Dermis blood vessel endothelial cell (primary cell): ENCODE results near the gene ACVR1B. TPM values are rescaled to one million over a fixed set of nuclear protein-coding genes. Genes with fewer than 3 reads are reported as not detected.
A peak's percentile ranks its signal among the peaks of the same experiment; 100 is the strongest.

Source experiments
- DNase-seq: peaks from one replicate; pipeline ENCODE4 v3.0.0; 2010
- total RNA-seq: library from RNA; depleted of rRNA; stranded (reverse); fragments of >200 nt; gene quantifications from 2 replicates; pipeline ENCODE4 v1.2.3, GENCODE V29; 2014

ACVR1B gene
- total RNA-seq, 1 donor from 2014 or later: 9.9 TPM

- no peak for DNase-seq
Observed at GRCh38 chr12:51944608-51945233, 6.8 kb upstream of the ACVR1B start.

GRCh38 chr12:51947246-51947996 lies 4.1 kb upstream of the ACVR1B start:
- no peak for DNase-seq

- no peak for DNase-seq
Observed at GRCh38 chr12:51948066-51948465, 3.4 kb upstream of the ACVR1B start.

DNA sequence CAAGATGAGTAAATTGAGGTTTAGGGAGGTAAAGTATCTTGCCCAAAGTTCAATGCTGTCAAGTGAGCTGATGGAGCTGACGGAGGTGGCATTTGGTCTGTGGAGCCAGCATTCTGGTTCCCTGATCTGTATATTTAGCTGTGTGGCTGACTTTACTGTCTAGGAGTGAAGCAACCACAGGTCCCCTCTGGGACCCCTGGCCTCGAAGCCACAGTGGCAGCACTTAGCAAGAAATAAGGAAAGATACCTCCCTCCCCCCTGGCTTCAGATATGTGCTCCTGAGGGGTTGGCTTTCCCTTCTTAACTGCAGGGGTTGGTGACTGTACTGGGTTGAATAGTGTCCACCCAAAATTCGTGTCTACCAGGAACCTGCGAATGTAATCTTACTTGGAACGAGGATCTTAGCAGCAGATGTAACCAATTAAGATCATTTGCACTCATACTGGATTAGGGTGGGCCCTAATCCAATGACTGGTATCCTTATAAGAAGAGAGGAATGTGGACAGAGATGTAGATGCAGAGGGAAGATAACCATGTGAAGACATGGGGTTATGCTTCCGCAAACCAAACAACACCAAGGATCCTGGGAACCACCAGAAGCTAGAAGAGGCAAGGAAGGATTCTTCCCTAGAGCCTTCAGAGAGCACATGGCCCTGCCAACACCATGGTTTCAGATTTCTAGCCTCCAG lies 2.0 kb upstream of the ACVR1B start:
- no peak for DNase-seq

DNA sequence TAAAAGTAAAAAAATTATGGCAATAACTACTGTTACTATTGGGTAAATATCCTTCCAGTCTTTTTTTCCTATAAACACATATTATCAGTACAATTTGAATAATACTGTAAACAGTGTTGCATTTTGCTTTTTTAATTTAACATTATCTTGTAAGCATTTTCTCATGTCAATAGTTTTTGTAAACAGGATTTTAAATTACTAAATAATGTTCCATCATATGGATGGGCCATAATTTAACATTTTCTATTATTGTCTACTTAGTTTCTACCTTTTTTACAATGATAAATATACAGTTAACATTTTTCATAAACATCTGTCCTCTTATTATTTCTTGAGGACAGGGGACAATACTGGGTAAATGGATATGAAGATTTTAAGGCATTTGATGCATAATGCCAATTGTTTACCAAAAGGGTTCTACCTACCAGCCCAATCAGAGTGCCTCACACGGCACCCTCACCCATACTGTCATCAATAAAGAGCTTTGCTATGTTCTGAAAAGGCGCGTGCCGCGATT lies 759 bp upstream of the ACVR1B start:
- no peak for DNase-seq

DNA sequence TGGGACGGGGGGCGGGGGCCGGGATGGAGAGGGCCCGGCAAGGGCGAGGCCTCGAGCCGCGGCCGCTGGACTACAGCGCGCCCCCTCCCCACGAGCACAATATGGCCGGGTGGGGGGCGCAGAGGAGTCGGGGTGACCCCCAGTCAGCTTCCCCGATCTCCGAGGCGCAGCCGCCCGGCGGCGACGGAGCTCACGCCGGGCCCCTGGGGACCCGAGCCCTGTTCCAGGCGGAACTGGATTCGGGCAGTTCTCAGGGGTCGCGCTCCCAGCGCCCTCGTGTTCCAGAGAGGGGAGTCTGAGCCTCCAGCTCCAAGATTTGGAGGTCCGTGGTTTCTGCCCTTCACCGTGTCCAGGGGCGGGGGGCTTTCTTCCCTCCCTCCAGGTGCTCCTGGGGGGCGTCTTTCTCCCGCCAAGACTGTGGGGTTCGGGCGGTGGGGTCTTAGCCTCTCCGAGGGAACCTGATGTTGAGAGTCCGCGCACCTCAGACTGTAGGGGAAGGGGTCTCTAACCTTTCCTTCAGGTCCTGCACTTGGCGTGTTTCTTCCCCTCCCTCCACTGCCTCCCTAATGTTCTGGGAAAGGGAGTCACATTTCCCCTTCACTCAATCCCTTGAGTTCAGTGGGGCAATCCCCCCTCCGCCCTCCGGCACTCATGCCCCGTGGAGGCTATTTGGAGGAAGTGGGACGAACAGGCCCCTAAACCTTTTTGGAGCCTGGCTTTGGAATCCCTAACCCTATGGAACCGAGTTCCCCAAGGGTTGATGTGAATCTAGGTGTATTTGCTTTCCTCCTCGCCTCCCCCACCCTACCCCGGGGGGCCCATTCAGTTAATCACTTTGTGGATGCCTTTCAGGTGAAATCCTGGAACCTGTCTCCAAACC lies 584 bp downstream of the ACVR1B start:
- DNase-seq: no peak

DNA sequence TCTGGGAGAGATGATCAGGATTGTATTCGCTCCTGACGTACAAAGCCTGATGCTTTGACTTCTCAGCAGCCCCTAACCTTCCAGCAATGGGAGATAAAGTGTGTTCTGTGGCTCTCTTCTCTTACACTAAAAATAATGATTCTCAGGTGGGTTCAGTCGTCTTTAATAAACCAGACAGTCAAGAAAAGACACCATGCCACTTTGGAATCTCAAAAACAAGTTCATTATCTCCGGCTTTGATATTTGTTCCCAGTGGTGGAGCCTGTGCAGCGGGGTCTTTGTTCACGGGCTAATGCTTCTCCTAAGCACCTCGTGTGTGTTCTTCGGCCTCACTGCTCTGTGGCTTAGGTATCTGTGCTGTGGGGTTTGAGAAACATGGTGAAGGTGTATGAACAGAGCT lies 1.6 kb downstream of the ACVR1B start:
- no peak for DNase-seq

GRCh38 chr12:51953864-51954263 lies 2.4 kb downstream of the ACVR1B start:
- DNase-seq: no peak

DNA sequence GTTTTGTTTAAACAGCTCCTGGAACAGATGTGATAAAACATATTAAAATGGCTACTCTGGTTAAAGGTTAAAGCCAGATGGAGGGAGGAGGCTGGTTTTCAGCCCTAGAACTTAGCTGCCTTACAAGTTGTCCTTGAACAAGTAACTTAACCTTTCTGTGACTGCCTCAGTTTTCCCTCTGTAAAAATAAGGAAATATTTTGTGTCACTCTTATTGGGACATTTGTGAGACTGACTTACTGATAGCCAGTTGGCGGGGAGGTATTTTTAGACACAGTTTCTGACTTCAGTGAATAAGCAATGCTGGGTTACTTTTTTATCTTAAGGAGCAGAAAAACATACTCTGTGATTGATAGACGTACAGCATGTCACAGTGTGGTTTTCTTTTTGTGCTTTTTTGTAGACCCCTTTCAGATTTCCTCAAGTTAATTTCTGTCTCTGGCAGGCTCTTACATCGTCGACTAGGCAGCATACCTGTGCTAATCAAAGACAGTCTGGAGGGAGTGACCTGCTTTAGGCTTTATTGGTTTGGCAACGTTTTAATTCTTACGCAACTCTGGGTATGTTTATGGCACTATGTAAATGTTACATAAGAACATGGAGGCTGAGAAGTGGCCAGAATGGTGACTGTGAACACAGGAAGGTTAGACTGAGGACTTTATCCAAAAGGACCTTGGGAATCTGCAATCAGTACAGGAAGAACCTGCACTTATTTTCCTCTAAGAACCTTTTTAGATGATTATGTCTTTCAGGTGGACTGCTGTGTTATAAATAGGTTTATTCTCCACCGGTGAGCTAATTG lies 3.3 kb downstream of the ACVR1B start:
- no peak for DNase-seq

- DNase-seq: no peak
Observed at GRCh38 chr12:51955702-51956101, 4.2 kb downstream of the ACVR1B start.

GRCh38 chr12:51958542-51958941 lies 7.0 kb downstream of the ACVR1B start:
- no peak for DNase-seq

- no peak for DNase-seq
Observed at GRCh38 chr12:51959211-51959610, 7.7 kb downstream of the ACVR1B start.

- DNase-seq: no peak
Observed at GRCh38 chr12:51959921-51960320, 8.4 kb downstream of the ACVR1B start.

DNA sequence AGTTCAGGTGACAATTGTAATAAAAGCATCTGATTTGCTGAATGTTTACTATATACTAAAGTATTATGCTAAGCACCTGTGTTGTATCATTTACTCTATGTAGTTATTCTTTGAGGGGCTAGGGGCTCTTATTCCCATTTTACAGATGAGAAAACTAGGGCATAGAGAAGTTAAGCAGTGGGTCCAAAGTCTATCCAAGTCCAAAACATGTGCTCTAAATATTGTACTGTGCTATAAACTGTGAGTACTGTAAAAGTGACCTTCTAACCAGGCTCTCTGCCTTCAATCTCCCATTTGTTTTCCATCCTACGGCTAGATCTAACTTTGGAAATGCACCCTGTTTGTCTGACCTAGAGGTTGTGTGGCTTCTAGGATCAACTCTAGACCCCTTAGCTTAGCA lies 9.0 kb downstream of the ACVR1B start:
- DNase-seq: no peak

GRCh38 chr12:51960890-51961289 lies 9.4 kb downstream of the ACVR1B start:
- no peak for DNase-seq

- no peak for DNase-seq
Observed at GRCh38 chr12:51961834-51962233, 10.3 kb downstream of the ACVR1B start.

- no peak for DNase-seq
Observed at GRCh38 chr12:51962737-51963136, 11.2 kb downstream of the ACVR1B start.

- DNase-seq: no peak
Observed at GRCh38 chr12:51963477-51963876, 12.0 kb downstream of the ACVR1B start.

DNA sequence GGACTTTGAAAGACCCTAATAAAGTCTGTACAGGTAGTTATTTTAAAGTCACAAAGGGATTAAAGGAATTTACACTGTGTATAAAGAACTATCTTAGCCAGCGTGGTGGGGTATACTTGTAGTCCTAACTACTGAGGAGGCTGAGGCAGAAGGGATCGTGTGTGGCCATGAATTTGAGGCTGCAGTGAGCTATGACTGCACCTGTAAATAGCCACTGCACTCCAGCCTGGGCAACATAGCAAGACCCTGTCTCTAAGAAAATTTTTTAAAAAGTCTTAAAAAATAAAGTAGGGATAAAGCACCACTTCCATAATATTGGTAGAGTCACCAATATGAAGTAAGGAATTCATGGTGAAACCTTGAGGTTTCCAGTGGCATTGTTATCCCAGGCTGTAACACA lies 18.1 kb downstream of the ACVR1B start:
- no peak for DNase-seq

- peak; percentile 74 for DNase-seq
Observed at GRCh38 chr12:51970904-51971646, 19.6 kb downstream of the ACVR1B start.
